Kidney epithelial cell (primary cell): ENCODE results near the gene CD151. TPM values are rescaled to one million over a fixed set of nuclear protein-coding genes. Genes with fewer than 3 reads are reported as not detected.
A peak's percentile ranks its signal among the peaks of the same experiment; 100 is the strongest.

Experiments used
- DNase-seq: peaks from one replicate; pipeline ENCODE4 v3.0.0-alpha.2; 2010; ENCODE audit warnings: low read depth
- H3K27me3 ChIP-seq: 2 replicates; pipeline ENCODE4 v1.6.0; 2011; ENCODE audit warnings: low read length; ENCODE audit not compliant: control insufficient read depth, insufficient read depth
- H3K36me3 ChIP-seq: 2 replicates; pipeline ENCODE4 v1.5.1; 2011; ENCODE audit warnings: low read length; ENCODE audit not compliant: control insufficient read depth, insufficient read depth
- H3K4me3 ChIP-seq: 2 replicates; pipeline ENCODE4 v1.5.1; 2011; ENCODE audit warnings: low read depth, mild to moderate bottlenecking, control low read depth, low read length
- CTCF ChIP-seq: IDR thresholded peaks from 2 replicates; pipeline ENCODE4 v1.5.1; 2011; ENCODE audit warnings: mild to moderate bottlenecking, moderate library complexity, low read length, control low read depth, inconsistent platforms; ENCODE audit not compliant: insufficient read depth, poor library complexity, severe bottlenecking
- total RNA-seq: library from RNA; depleted of rRNA; stranded (reverse); fragments of >200 nt; gene quantifications from 2 replicates; pipeline ENCODE4 v1.2.3, GENCODE V29; 2015

The CD151 gene
- total RNA-seq, 1 donor from 2014 or later: 644 TPM

GRCh38 chr11:867856-868358 is 35.2 kb downstream of the CD151 start:
- Histone ChIP-seq H3K27me3 (no peaks in the 10 kb centered on the region), H3K4me3 (no peak overlapping the region), H3K36me3 (no peaks in the 10 kb centered on the region)
- no peak for TF ChIP-seq CTCF
- no peak for DNase-seq

DNA sequence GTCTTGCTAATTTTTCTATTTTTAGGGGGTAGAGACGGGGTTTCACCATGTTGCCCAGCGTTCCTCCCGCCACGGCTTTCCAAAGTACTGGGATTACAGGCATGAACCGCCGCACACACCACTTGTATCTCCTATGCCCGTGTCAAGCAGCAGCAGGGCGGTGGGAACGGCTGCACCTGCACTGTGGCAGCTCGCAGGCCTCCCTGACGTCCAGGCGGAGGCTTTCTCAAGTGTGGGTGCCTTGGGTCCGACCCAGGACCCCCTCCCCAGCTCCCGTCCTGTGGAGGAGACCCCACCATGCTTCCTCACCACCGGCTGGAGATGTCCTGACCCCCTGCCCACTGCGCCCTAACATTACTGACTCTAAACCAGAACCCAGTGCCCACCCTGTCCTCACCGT is 35.6 kb downstream of the CD151 start:
- H3K4me3 ChIP-seq: no peak overlapping the region
- no peaks in the 10 kb centered on the region for H3K27me3 ChIP-seq
- no peak for DNase-seq
- no peak for TF ChIP-seq CTCF
- H3K36me3 ChIP-seq: no peaks in the 10 kb centered on the region

DNA sequence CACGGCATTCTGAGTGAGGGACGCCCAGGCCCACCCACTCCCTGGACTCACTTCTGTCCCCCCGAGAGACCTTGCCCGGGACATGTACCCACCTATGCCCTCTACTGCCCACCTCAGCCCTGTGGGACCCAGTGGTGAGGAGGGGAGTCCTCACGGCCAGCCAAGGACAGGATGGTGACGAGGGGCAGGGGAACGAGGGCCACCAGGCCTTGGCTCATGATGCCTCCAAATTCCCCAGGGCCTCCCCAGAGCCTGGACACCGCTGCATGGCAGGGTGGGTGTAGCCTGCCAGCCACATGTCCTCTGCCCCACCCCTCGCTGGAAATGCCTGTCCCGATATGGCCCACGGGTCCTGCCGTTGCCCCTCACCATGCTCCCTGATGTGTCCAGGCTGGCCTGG is 36.0 kb downstream of the CD151 start:
- Histone ChIP-seq H3K27me3 (no peaks in the 10 kb centered on the region), H3K36me3 (no peaks in the 10 kb centered on the region), H3K4me3 (no peak overlapping the region)
- DNase-seq: no peak
- TF ChIP-seq CTCF: no peak

DNA sequence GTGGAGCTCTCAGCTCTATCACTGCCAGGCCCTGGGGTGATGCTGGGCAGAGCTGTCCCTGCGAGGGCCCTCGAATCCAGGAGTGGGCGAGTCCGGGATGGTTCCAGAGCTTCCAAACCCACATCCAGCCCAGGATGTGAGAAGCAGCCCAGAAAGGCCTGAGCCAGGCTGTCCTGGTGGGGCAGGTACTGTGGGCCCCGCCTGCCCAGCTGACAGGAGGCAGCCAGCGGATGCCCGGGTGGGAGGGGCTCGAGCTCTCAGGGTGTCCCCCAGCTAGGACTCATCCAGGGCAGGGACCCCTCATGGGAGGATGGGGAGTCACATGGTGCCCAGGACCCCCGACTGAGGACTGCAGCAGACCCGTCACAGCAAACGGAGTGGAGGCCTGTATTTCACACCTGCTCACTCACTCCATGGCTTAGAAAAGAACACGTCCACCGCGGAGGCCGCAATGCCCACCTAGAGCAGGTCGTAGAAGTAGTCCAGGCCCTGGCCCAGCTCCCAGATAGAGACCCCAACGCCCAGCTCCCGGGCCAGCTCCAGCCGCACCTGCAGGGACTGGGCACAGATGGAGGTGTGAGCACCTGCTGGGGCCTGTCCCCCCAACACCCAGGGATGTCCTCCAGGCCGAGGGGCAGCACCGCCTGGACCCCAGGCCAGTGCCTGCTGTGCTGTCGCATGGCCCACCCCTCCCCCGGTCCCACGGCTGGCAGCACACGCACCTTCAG is 36.8 kb downstream of the CD151 start:
- Histone ChIP-seq H3K27me3 (no peaks in the 10 kb centered on the region), H3K4me3 (no peak overlapping the region), H3K36me3 (no peaks in the 10 kb centered on the region)
- TF ChIP-seq CTCF: no peak
- DNase-seq: no peak

DNA sequence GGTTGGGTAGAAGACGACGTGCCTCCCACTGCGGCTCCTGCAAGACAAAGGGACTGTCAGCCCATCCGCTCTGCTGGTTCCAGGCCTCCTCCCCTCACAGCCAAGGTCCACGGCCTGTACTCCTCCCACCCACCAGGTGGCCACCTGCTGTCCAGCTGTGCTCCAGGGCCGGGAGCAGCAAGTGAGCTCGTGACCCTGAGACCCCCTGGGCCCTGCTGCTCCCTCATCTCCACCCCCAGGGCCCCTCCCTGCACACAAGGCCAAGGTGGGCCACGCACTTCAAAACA is 37.3 kb downstream of the CD151 start:
- Histone ChIP-seq H3K36me3 (no peaks in the 10 kb centered on the region), H3K4me3 (no peak overlapping the region), H3K27me3 (no peaks in the 10 kb centered on the region)
- TF ChIP-seq CTCF: peak; percentile 44
- no peak for DNase-seq

- no peaks in the 10 kb centered on the region for H3K36me3 ChIP-seq
- no peak for TF ChIP-seq CTCF
- no peaks in the 10 kb centered on the region for H3K27me3 ChIP-seq
These were observed 37.7 kb downstream of the CD151 start for GRCh38 chr11:870418-870817.

More at GRCh38 chr11:870418-870817, 37.7 kb downstream of the CD151 start:
- H3K4me3 ChIP-seq: no peak overlapping the region
- no peak for DNase-seq
